ENCODE measurements around the gene NCBP3. TPM values are rescaled to one million over a fixed set of nuclear protein-coding genes. Genes with fewer than 3 reads are reported as not detected.

NCBP3 gene
- total and polyA plus RNA-seq, 2 of the 8 experiments (the other 6 are each of a cell fraction or from before 2014, with no cell fraction given) = 19.6 to 46.1 TPM

- Histone ChIP-seq H3K36me3 (ENCODE audit: control insufficient read depth in 2 of 4, insufficient read depth in 4 of 4, low read length in 3 of 4) (no peaks in the 10 kb centered on the region), H3K9me3 (ENCODE audit: insufficient read depth in 2 of 2, low read depth in 1 of 2, low read length in 1 of 2) (no peaks in the 10 kb centered on the region), H3K4me2 (ENCODE audit: insufficient read depth in 1 of 2, low read depth in 2 of 2, low read length in 2 of 2) (no peak overlapping the region), H4K20me1 (replicated peaks in 1 of 2; ENCODE audit: control insufficient read depth in 1 of 2, insufficient read depth in 2 of 2, low read length in 2 of 2) (no peaks in the 10 kb centered on the region), H3K79me1 (ENCODE audit: low read depth, low read length) (no peaks in the 10 kb centered on the region), H3K4me3 (ENCODE audit: extremely low read depth in 1 of 4, insufficient read depth in 2 of 4, low read depth in 3 of 4, low read length in 4 of 4) (no peak overlapping the region), H3K27me3 (replicated peaks in 1 of 4; ENCODE audit: control insufficient read depth in 3 of 4, extremely low read depth in 1 of 4, insufficient read depth in 3 of 4, low read length in 3 of 4) (no peaks in the 10 kb centered on the region), H4K5ac (ENCODE audit: insufficient read length, low read depth, low read length) (no peak overlapping the region), H2BK20ac (ENCODE audit: low read length) (no peak overlapping the region), H2AFZ (ENCODE audit: low read length) (no peak overlapping the region), H3K14ac (ENCODE audit: insufficient read length) (no peak overlapping the region), H2BK120ac (replicated peaks; ENCODE audit: low read depth, low read length) (no peak overlapping the region), H2AK5ac (ENCODE audit: low read depth, low read length) (no peak overlapping the region), H2BK15ac (ENCODE audit: low read length) (no peak overlapping the region), H4K91ac (replicated peaks; ENCODE audit: insufficient read length, low read length) (no peak overlapping the region), H3K56ac (replicated peaks; ENCODE audit: insufficient read length, low read depth, low read length) (no peak overlapping the region), H3K9ac (replicated peaks in 1 of 4; ENCODE audit: extremely low read depth in 1 of 4, low read depth in 3 of 4, low read length in 3 of 4) (no peak overlapping the region), H3K23ac (ENCODE audit: insufficient read length) (no peak overlapping the region), H3K79me2 (ENCODE audit: control insufficient read depth in 1 of 2, insufficient read depth in 2 of 2, low read length in 2 of 2) (no peaks in the 10 kb centered on the region), H3K23me2 (ENCODE audit: low read depth, low read length) (no peaks in the 10 kb centered on the region), H2BK5ac (ENCODE audit: low read depth, low read length) (no peak overlapping the region), H2BK12ac (ENCODE audit: low read depth, low read length) (no peak overlapping the region), H3K4me1 (replicated peaks in 1 of 4; ENCODE audit: control insufficient read depth in 3 of 4, insufficient read depth in 4 of 4, low read length in 3 of 4) (no peaks in the 10 kb centered on the region), H3K18ac (ENCODE audit: extremely low read depth, low read length) (no peak overlapping the region), H4K8ac (ENCODE audit: extremely low read depth, insufficient read depth, low read length) (no peak overlapping the region), H3K27ac (ENCODE audit: low read depth, low read length) (no peak overlapping the region), H3K4ac (replicated peaks; ENCODE audit: insufficient read length, low read depth, low read length) (no peak overlapping the region)
- ChIA-PET CTCF (ENCODE audit: partially characterized antibody) (interaction anchor here (0.8 to 1.5 kb wide), 5 partner anchors 9 to 46 kb away, joined by 3 to 6 read pairs (median 4); no protein-coding TSS in a partner anchor), POLR2A (ENCODE audit: partially characterized antibody) (no interaction called here)
- no peak for FAIRE-seq
- DNase-seq (ENCODE audit: low read depth in 1 of 2, low spot score in 2 of 2) = no peak
- 97% methylated on average over 5 of the region's 6 CpGs; no CpG with 5 or more reads in 1 of the 2 experiments for WGBS, 2 experiments (ENCODE audit: extremely low coverage in 1 of 2, insufficient coverage in 1 of 2, insufficient read length in 1 of 2, insufficient replicate concordance in 2 of 2, low coverage in 1 of 2, low lambda C conversion rate in 2 of 2, missing lambda C conversion rate in 1 of 2)
- TF ChIP-seq TBP (IDR thresholded peaks at IDR 0.05; ENCODE audit: low read depth, low read length) (no peak), SIN3A (conservative IDR thresholded peaks at IDR 0.05 in 1 of 2, IDR thresholded peaks at IDR 0.05 in 1 of 2; ENCODE audit: low read depth in 1 of 2, low read length in 2 of 2) (no peak), ATF3 (IDR thresholded peaks at IDR 0.05; ENCODE audit: insufficient read depth, low read depth, low read length) (no peak), ZNF274 (IDR thresholded peaks at IDR 0.05; ENCODE audit: borderline replicate concordance, extremely low read depth, low read length) (no peak), EP300 (IDR thresholded peaks at IDR 0.05; ENCODE audit: borderline replicate concordance in 1 of 2, low read depth in 2 of 2, low read length in 2 of 2) (no peak), RNF2 (IDR thresholded peaks at IDR 0.05; ENCODE audit: borderline replicate concordance, low read depth, low read length, missing control alignments, poor library complexity, severe bottlenecking) (no peak), CEBPB (IDR thresholded peaks at IDR 0.05; ENCODE audit: low read depth, low read length) (no peak), POU5F1 (IDR thresholded peaks at IDR 0.05; ENCODE audit: low read depth, low read length) (no peak), ASH2L (IDR thresholded peaks at IDR 0.05; ENCODE audit: low read length) (no peak), SP1 (IDR thresholded peaks at IDR 0.05; ENCODE audit: low read depth, low read length) (no peak)
Measured at GRCh38 chr17:3780986-3781385, 65.1 kb downstream of the NCBP3 start.
